ENCODE measurements around the gene SLK.

SLK gene

GRCh38 chr10:104028146-104028545, 61.2 kb downstream of the SLK start:
- Histone ChIP-seq H3K27ac (ENCODE audit: insufficient read depth in 1 of 2, low read depth in 1 of 2, low read length in 2 of 2, poor library complexity in 1 of 2, severe bottlenecking in 2 of 2) (no peak overlapping the region), H3K4me1 (ENCODE audit: control extremely low read depth in 1 of 4, control insufficient read depth in 4 of 4, insufficient read depth in 4 of 4, low read length in 3 of 4) (no peaks in the 10 kb centered on the region), H3K27me3 (replicated peaks in 2 of 5; ENCODE audit: control insufficient read depth in 4 of 5, insufficient read depth in 5 of 5, low read length in 4 of 5) (no peaks in the 10 kb centered on the region), H3K36me3 (ENCODE audit: control insufficient read depth in 4 of 4, insufficient read depth in 4 of 4, low read length in 3 of 4) (peaks cover 33 to 71% (median 51%) of the 10 kb centered on the region in 4 experiments), H3K4me3 (ENCODE audit: control insufficient read depth in 1 of 7, extremely low read depth in 1 of 7, insufficient read depth in 4 of 7, low read depth in 2 of 7, low read length in 6 of 7) (no peak overlapping the region), H3K9me3 (ENCODE audit: control extremely low read depth in 1 of 5, control insufficient read depth in 4 of 5, insufficient read depth in 2 of 5, low read depth in 1 of 5, low read length in 4 of 5) (no peaks in the 10 kb centered on the region)
- peak; percentile 34 to 68 (median 64) for DNase-seq
- ChIA-PET POLR2A (no interaction called here), CTCF (interaction anchor here (0.9 to 2.5 kb wide), 9 partner anchors 10 to 316 kb away, joined by 3 to 7 read pairs (median 4); partner anchors contain the start of gene SFR1)
- WGBS (ENCODE audit: insufficient coverage), result 77% methylated on average over 3 of the region's 6 CpGs

DNA sequence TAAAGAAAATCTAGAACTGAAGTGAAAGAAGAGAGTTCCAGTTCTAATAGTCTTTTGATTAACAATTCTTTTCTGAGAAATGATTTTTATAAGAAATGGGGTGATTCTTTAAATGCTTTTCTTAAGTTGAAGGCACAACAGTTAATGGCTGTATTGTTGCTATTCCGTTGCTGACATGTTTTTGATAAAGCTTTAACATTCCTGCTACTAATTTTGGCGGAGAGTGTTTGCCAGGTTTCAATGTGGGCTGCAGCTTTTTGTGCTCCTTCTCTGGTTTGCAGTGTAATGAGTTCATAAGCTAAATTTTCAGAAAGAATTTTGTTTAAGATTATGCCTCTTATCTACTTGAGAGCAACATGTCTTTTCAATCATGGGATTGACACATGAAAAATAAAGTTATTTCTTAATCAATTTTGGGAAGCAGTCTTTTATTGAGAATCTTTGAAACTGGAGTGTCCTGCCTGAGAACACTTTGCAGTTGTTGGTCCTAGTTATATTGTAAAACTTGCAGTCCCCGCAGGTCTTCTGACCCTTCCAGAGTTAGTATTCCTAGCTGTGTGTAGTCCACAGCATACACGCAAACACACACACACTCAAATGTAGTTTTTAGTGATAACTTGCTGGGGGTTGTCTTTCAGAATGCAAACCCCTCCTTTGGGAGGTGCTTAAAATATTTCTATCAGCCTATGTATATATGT, 62.0 kb downstream of the SLK start:
- CTCF ChIA-PET, result interaction anchor here (0.9 to 2.5 kb wide), 11 partner anchors 10 to 316 kb away, joined by 3 to 7 read pairs (median 3); partner anchors contain the start of gene SFR1
- WGBS (ENCODE audit: insufficient coverage), result 100% methylated on average over 3 of the region's 4 CpGs

GRCh38 chr10:104029521-104029860, 62.6 kb downstream of the SLK start:
- H3K36me3 ChIP-seq (ENCODE audit: control insufficient read depth in 4 of 4, insufficient read depth in 4 of 4, low read length in 3 of 4), result peaks cover 21 to 57% (median 41%) of the 10 kb centered on the region in 4 experiments
- no peak for DNase-seq
- no peaks in the 10 kb centered on the region for H3K27me3 ChIP-seq (replicated peaks in 2 of 5; ENCODE audit: control insufficient read depth in 4 of 5, insufficient read depth in 5 of 5, low read length in 4 of 5)
- ChIA-PET POLR2A (no interaction called here), CTCF (interaction anchor here (1.1 to 2.5 kb wide), 4 partner anchors 10 to 139 kb away, joined by 3 to 7 read pairs (median 5); partner anchors contain the start of gene SFR1)
- no peaks in the 10 kb centered on the region for H3K4me1 ChIP-seq (ENCODE audit: control extremely low read depth in 1 of 4, control insufficient read depth in 4 of 4, insufficient read depth in 4 of 4, low read length in 3 of 4)
- no peak overlapping the region for H3K27ac ChIP-seq (ENCODE audit: insufficient read depth in 1 of 2, low read depth in 1 of 2, low read length in 2 of 2, poor library complexity in 1 of 2, severe bottlenecking in 2 of 2)
- no peaks in the 10 kb centered on the region for H3K9me3 ChIP-seq (ENCODE audit: control extremely low read depth in 1 of 5, control insufficient read depth in 4 of 5, insufficient read depth in 2 of 5, low read depth in 1 of 5, low read length in 4 of 5)
- WGBS (ENCODE audit: insufficient coverage), result 97% methylated on average over 6 of the region's 6 CpGs
- no peak overlapping the region for H3K4me3 ChIP-seq (ENCODE audit: control insufficient read depth in 1 of 7, extremely low read depth in 1 of 7, insufficient read depth in 4 of 7, low read depth in 2 of 7, low read length in 6 of 7)

More for the DNA sequence above, 62.0 kb downstream of the SLK start:
- Histone ChIP-seq H3K9me3 (ENCODE audit: control extremely low read depth in 1 of 5, control insufficient read depth in 4 of 5, insufficient read depth in 2 of 5, low read depth in 1 of 5, low read length in 4 of 5) (no peaks in the 10 kb centered on the region), H3K27ac (ENCODE audit: insufficient read depth in 1 of 2, low read depth in 1 of 2, low read length in 2 of 2, poor library complexity in 1 of 2, severe bottlenecking in 2 of 2) (no peak overlapping the region), H3K4me1 (ENCODE audit: control extremely low read depth in 1 of 4, control insufficient read depth in 4 of 4, insufficient read depth in 4 of 4, low read length in 3 of 4) (no peaks in the 10 kb centered on the region), H3K4me3 (ENCODE audit: control insufficient read depth in 1 of 7, extremely low read depth in 1 of 7, insufficient read depth in 4 of 7, low read depth in 2 of 7, low read length in 6 of 7) (no peak overlapping the region), H3K36me3 (ENCODE audit: control insufficient read depth in 4 of 4, insufficient read depth in 4 of 4, low read length in 3 of 4) (peaks cover 26 to 62% (median 44%) of the 10 kb centered on the region in 4 experiments), H3K27me3 (replicated peaks in 2 of 5; ENCODE audit: control insufficient read depth in 4 of 5, insufficient read depth in 5 of 5, low read length in 4 of 5) (no peaks in the 10 kb centered on the region)
- POLR2A ChIA-PET, result no interaction called here
- no peak for DNase-seq

DNA sequence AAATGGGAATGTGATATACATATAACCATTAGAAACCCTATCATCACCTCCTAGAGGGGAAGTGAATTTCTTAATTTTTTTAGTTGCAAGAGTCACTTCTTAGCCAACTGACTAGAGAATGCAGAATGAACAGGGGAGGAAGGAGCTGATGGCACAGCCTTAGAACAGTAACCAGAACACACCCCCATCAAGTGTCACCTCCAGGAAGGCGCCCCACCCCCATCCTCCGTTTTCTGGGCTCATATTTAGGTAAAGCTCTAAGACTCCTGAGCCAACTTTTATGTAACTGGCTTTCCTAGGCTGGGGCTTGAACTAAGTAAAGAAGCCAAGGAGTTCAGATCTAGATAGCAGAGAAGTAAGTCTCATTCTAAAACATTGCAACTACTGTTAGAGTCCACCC, 64.7 kb downstream of the SLK start:
- no peak for DNase-seq
- H3K4me1 ChIP-seq (ENCODE audit: control extremely low read depth in 1 of 4, control insufficient read depth in 4 of 4, insufficient read depth in 4 of 4, low read length in 3 of 4), result no peaks in the 10 kb centered on the region
- no peaks in the 10 kb centered on the region for H3K27me3 ChIP-seq (replicated peaks in 2 of 5; ENCODE audit: control insufficient read depth in 4 of 5, insufficient read depth in 5 of 5, low read length in 4 of 5)
- H3K36me3 ChIP-seq (ENCODE audit: control insufficient read depth in 4 of 4, insufficient read depth in 4 of 4, low read length in 3 of 4), result peaks cover 13 to 44% (median 25%) of the 10 kb centered on the region in 4 experiments
- POLR2A ChIA-PET, result no interaction called here
- WGBS (ENCODE audit: insufficient coverage), result no CpG with 5 or more reads among the region's 2 CpGs
- no peaks in the 10 kb centered on the region for H3K9me3 ChIP-seq (ENCODE audit: control extremely low read depth in 1 of 5, control insufficient read depth in 4 of 5, insufficient read depth in 2 of 5, low read depth in 1 of 5, low read length in 4 of 5)
- H3K27ac ChIP-seq (ENCODE audit: insufficient read depth in 1 of 2, low read depth in 1 of 2, low read length in 2 of 2, poor library complexity in 1 of 2, severe bottlenecking in 2 of 2), result no peak overlapping the region
- CTCF ChIA-PET, result interaction anchor here (1.7 kb wide), 1 partner anchor 12 kb away, joined by 3 read pairs; no protein-coding TSS in a partner anchor
- H3K4me3 ChIP-seq (ENCODE audit: control insufficient read depth in 1 of 7, extremely low read depth in 1 of 7, insufficient read depth in 4 of 7, low read depth in 2 of 7, low read length in 6 of 7), result no peak overlapping the region

GRCh38 chr10:104032144-104032775, 65.3 kb downstream of the SLK start:
- H3K27me3 ChIP-seq (replicated peaks in 2 of 5; ENCODE audit: control insufficient read depth in 4 of 5, insufficient read depth in 5 of 5, low read length in 4 of 5), result no peaks in the 10 kb centered on the region
- POLR2A ChIA-PET, result no interaction called here
- DNase-seq, result no peak
- no peaks in the 10 kb centered on the region for H3K9me3 ChIP-seq (ENCODE audit: control extremely low read depth in 1 of 5, control insufficient read depth in 4 of 5, insufficient read depth in 2 of 5, low read depth in 1 of 5, low read length in 4 of 5)
- no peak overlapping the region for H3K27ac ChIP-seq (ENCODE audit: insufficient read depth in 1 of 2, low read depth in 1 of 2, low read length in 2 of 2, poor library complexity in 1 of 2, severe bottlenecking in 2 of 2)
- 98% methylated on average over 5 of the region's 7 CpGs for WGBS (ENCODE audit: insufficient coverage)
- peaks cover 10 to 41% (median 23%) of the 10 kb centered on the region in 4 experiments for H3K36me3 ChIP-seq (ENCODE audit: control insufficient read depth in 4 of 4, insufficient read depth in 4 of 4, low read length in 3 of 4)
- CTCF ChIA-PET, result interaction anchor here (1.7 to 2.0 kb wide), 2 partner anchors 12 to 147 kb away, joined by 3 to 7 read pairs; no protein-coding TSS in a partner anchor
- H3K4me1 ChIP-seq (ENCODE audit: control extremely low read depth in 1 of 4, control insufficient read depth in 4 of 4, insufficient read depth in 4 of 4, low read length in 3 of 4), result no peaks in the 10 kb centered on the region
- H3K4me3 ChIP-seq (ENCODE audit: control insufficient read depth in 1 of 7, extremely low read depth in 1 of 7, insufficient read depth in 4 of 7, low read depth in 2 of 7, low read length in 6 of 7), result no peak overlapping the region

DNA sequence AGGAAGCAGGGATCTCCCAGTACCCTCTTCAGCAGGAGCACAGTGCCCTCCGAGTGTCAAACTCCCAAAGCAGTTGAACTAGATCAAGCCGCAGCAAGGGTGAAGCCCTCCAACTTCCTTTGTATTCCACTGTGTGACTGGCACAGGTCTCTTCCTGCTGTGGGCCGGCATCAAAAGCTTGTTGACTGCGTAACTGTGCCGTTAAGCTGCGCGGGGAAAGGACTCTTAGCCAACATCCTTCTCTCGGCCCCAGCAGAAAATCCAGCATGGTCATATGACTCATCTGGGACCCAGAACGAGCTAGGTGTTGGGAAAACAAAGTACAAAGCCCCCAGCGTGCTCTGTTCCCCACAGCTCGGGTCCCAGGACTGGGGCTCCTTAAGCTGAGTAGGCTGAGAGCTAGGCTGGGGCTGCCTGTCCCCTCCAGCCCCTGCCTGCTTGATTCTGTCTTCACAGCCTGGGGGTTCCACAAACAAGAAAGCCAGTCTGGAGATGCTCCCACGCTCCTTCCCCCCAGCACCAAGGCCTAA, 66.5 kb downstream of the SLK start:
- Histone ChIP-seq H3K27me3 (replicated peaks in 2 of 5; ENCODE audit: control insufficient read depth in 4 of 5, insufficient read depth in 5 of 5, low read length in 4 of 5) (no peaks in the 10 kb centered on the region), H3K4me1 (ENCODE audit: control extremely low read depth in 1 of 4, control insufficient read depth in 4 of 4, insufficient read depth in 4 of 4, low read length in 3 of 4) (no peaks in the 10 kb centered on the region), H3K9me3 (ENCODE audit: control extremely low read depth in 1 of 5, control insufficient read depth in 4 of 5, insufficient read depth in 2 of 5, low read depth in 1 of 5, low read length in 4 of 5) (no peaks in the 10 kb centered on the region), H3K4me3 (ENCODE audit: control insufficient read depth in 1 of 7, extremely low read depth in 1 of 7, insufficient read depth in 4 of 7, low read depth in 2 of 7, low read length in 6 of 7) (no peak overlapping the region), H3K27ac (ENCODE audit: insufficient read depth in 1 of 2, low read depth in 1 of 2, low read length in 2 of 2, poor library complexity in 1 of 2, severe bottlenecking in 2 of 2) (no peak overlapping the region), H3K36me3 (ENCODE audit: control insufficient read depth in 4 of 4, insufficient read depth in 4 of 4, low read length in 3 of 4) (peaks cover 10 to 31% (median 19%) of the 10 kb centered on the region in 4 experiments)
- 85% methylated on average over 12 of the region's 12 CpGs for WGBS (ENCODE audit: insufficient coverage)
- CTCF ChIA-PET, result interaction anchor here (0.8 to 2.0 kb wide), 5 partner anchors 31 to 148 kb away, joined by 3 to 7 read pairs (median 3); no protein-coding TSS in a partner anchor
- no peak for DNase-seq
- POLR2A ChIA-PET, result no interaction called here

DNA sequence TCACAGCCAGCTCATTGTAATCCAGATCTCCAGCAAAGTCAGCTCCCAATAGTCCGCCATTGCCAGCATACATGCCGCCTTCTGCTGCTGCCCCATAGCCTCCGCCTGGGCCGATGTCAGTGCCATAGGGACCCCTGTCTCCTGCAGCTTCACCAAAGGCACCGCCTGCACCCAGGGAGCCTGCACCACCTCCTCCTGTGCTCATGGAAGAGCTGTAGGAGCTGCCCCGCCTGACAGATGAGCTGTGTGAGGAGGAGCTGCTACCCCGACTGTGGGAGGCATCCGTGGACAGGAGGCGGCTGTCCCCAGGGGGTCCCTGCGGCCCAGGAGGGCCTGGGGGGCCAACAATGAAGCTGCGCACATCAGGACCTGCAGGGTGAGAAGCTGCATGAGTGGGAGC, 67.0 kb downstream of the SLK start:
- POLR2A ChIA-PET, result no interaction called here
- no peaks in the 10 kb centered on the region for H3K27me3 ChIP-seq (replicated peaks in 2 of 5; ENCODE audit: control insufficient read depth in 4 of 5, insufficient read depth in 5 of 5, low read length in 4 of 5)
- no peak overlapping the region for H3K4me3 ChIP-seq (ENCODE audit: control insufficient read depth in 1 of 7, extremely low read depth in 1 of 7, insufficient read depth in 4 of 7, low read depth in 2 of 7, low read length in 6 of 7)
- no peaks in the 10 kb centered on the region for H3K9me3 ChIP-seq (ENCODE audit: control extremely low read depth in 1 of 5, control insufficient read depth in 4 of 5, insufficient read depth in 2 of 5, low read depth in 1 of 5, low read length in 4 of 5)
- WGBS (ENCODE audit: insufficient coverage), result 94% methylated on average over 11 of the region's 11 CpGs
- no peak for DNase-seq
- CTCF ChIA-PET, result interaction anchor here (0.8 to 2.0 kb wide), 5 partner anchors 30 to 148 kb away, joined by 3 to 7 read pairs (median 3); no protein-coding TSS in a partner anchor
- no peaks in the 10 kb centered on the region for H3K4me1 ChIP-seq (ENCODE audit: control extremely low read depth in 1 of 4, control insufficient read depth in 4 of 4, insufficient read depth in 4 of 4, low read length in 3 of 4)
- peaks cover 10 to 28% (median 17%) of the 10 kb centered on the region in 4 experiments for H3K36me3 ChIP-seq (ENCODE audit: control insufficient read depth in 4 of 4, insufficient read depth in 4 of 4, low read length in 3 of 4)
- no peak overlapping the region for H3K27ac ChIP-seq (ENCODE audit: insufficient read depth in 1 of 2, low read depth in 1 of 2, low read length in 2 of 2, poor library complexity in 1 of 2, severe bottlenecking in 2 of 2)
